ENCODE results near the gene PPIB.
"Not testable (repeated sequence)": the region's sequence is repeated elsewhere in the genome, so short reads cannot be mapped to it uniquely, and the experiment has no call there.

PPIB gene

DNA sequence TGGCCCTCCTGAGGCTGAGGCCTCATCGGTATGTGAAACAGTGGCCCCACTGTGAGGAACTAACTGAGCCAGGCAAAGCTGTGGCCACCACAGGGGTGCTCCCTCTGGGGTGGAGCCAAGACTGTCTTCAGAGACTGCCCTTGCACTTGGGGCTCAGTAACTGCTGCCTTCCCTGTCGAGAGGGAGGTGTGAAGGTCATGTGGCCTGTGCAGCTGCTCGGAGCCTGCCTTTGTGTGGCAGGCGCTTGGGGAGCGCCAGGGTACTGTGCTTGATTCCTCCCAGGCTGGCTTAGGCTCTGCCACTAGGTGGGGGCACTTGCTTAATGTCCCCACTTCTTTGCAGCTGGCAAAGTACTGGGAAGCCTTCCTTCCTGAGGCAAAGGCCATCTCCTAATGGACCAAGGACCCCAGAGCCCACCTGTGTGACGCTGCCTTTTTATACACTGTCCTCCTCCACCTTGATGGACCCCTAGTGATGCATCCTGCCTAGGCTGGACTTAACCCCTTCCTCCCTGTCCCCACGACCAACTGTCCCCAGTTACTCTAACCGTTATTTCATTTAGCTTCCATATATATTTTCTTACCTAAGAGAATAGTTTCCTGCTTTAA lies 25.5 kb downstream of the PPIB start:
- no peak for DNase-seq

DNA sequence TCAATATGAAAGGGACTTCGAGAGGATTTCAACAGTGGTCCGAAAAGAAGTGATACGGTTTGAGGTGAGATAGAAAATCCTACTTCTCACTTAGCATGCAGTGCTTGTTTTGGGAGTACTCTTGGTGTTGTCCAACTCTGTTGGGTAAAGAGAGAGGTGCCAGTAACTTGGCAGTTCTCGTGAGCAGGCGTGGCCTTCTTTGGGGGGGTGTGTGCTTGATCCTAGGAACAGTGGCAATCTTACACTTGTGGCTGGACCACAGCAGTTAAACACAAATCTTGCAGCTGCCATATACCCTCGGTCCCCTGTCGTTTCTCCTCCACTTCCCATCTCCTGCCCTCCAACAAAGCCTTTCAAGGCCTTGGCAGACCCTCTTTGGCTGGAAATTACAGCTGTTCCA lies 26.5 kb downstream of the PPIB start:
- DNase-seq: no peak

DNA sequence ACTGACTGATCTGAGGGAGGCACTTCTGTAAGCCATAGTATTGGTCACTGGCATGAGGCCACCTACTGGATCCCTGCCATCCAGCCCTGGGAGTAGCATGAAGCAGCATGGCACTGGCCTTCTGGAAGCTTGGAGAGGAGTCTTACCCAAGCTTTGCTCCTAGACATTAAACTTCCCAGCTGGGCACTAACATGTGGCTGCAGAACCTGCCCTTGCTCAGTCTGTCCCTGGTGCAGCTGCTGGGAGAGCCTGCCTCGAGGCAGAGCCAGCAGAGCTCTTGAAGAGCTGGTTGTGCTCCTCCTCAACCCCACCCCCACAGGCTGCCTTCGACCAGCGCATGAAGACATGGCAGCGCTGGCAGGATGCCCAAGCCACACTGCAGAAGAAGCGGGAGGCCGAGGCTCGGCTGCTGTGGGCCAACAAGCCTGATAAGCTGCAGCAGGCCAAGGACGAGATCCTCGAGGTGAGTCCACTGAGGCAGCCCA lies 28.4 kb downstream of the PPIB start:
- DNase-seq: no peak

DNA sequence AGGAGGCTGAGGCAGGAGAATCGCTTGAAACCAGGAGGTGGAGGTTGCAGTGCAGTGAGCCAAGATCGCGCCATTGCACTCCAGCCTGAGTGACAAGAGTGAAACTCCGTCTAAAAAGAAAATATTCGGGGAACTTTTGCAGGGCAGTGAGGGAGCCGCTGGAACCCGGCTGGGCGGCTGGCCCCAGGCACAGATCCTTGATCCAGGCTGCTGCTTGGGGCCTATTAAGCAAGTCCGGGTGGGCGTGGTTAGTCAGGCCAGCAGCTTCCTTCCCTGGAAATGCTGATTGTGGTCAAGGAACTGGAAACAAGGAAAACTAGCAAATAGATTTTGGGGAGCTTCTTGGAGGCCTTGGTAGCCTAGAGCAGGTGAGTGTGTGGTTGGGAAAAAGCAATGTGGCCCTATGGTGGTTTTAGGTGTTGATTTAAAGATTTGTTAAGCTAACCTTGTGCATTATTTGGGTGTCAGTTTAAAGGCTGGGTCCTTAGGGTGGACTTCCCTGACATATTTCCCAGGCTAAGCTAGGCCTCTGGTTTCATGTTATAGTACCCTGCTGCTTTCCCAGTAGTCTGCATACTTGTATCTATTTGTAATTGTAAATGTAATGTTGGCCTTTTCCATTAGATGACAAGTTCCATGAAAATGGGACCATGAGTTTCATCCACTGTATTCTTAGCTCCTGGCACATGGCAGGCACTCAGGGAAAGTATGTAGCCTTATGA lies 29.0 kb downstream of the PPIB start:
- DNase-seq: no peak

DNA sequence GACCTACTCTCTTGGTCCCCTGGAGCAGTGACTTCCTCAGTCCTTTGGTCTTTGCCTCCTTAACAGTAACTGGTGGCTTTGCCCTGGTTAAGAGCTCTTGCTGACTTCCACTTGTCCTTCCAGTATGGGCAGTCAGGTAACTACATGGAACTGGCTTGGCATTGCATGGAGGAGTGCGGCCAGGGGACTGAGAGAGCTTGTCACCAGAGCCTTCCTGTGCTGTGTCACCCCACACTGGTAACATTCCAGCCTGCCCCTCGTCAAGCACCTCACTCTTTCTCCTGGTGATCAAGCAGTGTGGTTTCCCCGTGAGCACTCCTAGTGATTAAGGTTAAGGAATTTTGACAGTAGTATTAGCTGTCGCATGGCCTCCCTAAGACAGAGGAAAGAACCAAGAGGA lies 30.6 kb downstream of the PPIB start:
- DNase-seq: no peak

DNA sequence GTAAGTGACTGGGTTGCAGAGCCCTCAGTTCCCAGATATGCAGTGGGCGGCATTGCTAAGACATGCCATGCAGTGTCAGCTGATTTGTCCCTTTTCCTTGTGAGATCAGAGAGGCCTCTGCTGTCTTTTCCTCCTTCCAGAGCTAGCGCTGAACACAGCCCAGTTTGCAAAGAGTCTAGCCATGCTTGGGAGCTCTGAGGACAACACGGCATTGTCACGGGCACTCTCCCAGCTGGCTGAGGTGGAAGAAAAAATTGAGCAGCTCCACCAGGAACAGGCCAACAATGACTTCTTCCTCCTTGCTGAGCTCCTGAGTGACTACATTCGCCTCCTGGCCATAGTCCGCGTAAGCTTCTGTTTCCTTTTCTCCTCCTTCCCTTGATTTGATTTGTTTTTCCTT lies 31.3 kb downstream of the PPIB start:
- DNase-seq: no peak

DNA sequence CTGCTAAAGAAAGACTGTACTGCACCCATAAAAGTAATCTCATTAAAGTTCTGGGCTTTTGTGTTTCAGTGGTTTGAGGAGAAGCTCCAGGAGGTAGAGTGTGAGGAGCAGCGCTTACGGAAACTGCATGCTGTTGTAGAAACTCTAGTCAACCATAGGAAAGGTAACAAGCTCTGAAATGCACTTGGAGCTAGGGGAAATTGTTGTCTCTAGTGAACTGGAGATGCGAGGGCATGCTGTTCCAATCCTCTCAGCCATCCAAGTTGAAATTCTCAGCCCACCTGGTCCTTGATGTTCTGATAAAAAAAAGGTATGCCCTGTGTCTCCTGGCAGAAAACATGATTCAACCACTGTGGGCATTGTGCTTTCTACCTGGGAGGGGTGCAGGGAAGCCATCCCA lies 32.7 kb downstream of the PPIB start:
- DNase-seq: no peak

DNA sequence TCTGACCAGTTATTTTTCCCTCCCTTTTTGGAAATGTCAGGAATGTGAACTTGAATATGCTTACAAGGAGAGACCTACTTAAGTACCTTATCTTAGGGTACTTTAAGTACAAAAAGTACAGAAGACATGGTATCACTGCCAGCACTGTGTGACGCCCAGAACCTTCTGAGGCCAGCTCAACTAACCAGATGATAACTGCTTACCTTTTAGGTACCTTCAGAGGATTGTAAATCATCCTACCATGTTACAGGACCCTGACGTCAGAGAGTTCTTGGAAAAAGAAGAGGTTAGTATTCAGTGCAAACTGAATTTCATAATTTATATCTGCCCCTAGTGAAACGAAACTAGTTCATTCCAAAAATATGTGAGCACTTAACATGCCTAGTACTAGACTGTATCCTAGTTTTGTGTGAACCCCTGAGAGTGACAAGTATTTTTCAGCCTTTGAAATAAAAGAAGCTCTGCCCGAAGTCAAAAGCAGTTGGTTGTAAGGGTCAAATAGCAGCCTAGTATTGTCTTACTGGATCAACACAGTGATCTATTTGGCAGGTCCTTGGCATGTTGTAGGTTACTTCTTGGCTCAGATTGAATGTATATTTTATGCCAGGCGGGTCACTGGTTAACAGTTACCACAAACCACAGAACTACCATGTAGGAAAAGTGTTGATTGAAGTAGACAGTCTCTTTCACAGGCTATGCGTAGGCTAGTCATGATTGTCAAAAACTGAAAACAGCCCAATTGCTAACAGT lies 35.1 kb downstream of the PPIB start:
- no peak for DNase-seq

DNA sequence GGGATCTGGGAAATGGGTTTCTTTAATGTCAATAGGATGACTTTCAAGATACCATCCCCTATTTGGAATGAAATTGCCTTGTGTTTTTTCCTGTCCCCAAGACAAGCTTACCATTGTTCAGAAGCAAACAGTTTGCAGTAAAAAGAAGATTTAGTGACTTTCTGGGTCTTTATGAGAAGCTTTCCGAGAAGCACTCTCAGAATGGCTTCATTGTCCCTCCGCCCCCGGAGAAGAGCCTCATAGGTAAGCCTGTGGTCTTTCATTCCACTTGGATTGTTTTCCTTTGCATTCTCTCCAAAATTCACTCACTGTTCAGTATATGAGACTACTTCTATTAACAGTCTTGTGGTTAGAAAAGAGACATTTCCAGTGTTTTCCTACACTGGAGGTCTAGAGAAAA lies 36.8 kb downstream of the PPIB start:
- no peak for DNase-seq

DNA sequence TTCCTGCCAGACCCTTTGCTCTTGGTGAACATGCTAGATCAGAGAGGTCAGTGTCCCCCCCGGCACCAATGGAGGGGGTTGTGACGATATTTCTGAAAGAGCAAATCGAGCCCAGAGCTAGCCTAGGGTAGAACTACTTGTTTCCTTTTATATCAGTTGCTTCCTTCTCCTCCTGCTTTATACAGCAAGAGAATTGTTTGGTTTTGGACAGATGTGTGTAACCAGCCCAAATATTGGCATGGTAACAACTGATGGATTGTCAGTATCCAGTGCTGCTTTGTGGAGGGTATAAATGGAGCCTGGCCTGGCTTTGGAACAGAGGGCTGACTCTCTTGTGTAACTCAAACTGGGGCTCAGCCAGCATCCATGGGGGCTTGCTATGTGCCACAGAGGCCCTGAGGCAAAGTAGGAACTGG lies 39.9 kb downstream of the PPIB start:
- no peak for DNase-seq

DNA sequence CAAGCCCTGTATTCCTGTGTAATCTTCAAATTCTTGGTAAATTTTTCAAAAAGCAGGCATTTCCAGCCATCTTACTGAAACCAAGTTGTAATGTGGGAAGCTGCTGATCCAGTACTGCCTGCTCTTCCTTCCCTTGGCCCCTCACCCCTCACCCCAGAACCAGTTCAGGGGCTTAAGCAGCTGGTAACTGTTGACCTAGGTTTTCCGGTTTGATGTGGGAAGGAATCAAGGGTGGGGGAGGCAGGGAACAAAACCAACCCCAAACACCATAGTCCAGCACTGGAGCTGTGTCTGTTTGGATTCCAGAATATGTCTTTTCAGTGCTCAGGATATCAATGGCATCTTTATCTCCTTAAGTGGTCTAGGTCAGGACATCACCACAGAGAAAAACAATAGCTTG lies 40.4 kb downstream of the PPIB start:
- no peak for DNase-seq

DNA sequence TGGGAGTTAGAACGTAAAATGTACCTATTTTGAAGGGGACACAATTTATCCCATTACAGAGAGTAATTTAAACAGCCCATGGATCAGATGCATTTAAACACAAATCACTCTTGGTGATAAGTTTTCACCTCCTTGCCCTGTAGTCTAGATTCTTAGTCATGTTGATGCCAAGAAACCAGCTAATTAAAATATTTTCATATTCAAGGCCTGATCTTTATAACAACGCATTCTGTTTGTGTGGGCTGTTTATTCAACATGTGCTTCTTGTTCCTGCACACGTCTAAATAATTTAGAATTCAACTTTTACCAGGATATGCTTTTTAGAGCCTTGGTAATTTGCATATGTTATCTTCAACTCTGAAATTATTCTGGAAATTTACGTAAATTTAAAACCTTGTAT lies 41.2 kb downstream of the PPIB start:
- no peak for DNase-seq

DNA sequence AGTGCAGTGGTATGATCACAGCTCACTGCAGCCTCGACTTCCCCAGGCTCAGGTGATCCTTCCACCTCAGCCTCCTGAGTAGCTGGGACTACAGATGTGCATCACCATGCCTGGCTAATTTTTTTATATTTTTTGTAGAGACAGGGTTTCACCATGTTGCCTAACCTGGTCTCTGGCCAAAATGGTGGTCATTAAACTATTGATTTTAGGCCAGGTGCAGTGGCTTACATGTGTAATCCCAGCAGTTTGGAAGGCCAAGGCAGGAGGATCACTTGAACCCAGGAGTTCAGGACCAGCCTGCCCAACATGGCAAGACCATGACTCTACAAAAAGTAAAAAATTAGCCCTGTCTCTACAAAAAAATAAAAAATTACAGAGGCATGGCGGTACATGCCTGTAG lies 42.5 kb downstream of the PPIB start:
- not testable (repeated sequence) for DNase-seq

DNA sequence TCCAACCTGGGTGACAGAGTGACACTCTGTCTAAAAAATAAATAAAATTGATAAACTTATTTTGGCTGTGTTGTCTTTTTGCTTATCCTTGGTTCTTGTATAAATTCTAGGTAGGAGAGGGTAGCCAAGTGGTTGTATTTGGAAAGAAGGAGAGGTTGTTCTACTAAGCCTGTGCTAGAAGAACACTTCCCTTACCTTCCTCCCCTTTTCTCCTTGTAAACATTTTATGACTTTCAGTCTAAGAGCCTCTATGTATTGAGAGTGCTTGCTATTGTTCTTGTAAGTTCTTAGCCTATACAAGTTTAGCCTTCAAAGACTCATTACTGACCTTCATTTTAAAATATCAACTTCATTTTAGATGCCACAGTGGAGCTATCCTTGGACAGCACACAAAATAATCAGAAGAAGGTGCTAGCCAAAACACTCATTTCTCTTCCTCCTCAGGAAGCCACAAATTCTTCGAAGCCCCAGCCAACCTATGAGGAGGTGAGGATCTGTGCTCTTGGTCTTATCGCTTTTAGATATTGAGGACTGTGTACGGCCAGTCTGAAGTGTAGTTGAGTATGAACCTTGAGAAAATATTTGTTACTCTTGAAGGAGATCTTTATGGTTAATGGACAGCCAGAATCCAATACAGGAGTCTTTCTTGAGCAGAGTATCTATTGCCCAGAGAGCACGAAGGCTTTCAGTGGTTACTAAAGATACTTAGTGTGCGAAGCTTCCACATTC lies 44.9 kb downstream of the PPIB start:
- DNase-seq: no peak

DNA sequence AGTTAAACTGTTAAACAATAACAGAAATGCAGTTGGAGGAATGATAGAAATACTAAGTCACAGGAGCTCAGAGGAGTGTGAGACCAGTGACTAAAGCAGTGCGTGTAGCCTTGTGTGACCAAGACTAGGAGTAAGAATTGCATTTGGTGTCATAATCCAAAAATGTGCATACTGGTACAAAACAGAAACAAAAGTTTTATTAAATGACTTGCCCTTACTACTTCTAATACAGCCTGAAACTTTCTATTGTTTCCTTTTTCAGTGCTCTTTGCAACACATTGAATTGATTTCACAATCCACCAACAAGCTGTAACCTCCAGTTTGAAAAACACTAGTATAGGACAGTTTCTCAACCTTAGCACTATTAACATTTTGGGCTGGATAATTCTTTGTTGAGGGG lies 49.9 kb downstream of the PPIB start:
- DNase-seq: no peak

DNA sequence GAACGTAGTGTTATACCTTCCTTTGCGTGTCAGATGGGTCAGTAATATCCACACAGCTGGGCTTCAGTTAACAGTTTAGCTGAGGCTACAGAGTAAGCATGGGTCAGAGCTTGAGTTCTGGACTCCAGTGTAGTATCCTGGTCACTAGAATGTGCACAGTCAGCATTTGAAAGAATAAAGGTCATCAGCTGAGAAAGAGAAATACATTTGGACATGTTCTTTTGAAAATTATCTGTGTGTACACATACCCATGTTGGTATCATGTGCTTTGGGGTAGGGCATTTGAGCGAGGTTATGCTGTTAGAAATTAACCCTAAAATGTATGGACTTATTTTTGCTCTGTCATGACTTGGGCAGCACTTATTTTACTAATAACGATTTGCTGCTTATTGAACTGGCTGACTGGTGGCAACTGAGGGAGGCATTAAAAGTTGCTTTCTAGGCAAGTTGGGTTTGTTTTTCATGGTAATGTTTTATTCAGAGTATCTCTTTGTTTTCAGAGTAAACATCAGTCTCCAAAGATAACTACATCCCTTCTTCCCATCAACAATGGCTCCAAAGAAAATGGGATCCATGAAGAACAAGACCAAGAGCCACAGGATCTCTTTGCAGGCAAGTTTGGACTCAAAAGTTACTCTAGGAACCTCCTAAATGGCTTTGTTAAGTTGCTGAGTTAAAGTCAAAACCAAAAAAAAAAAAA lies 50.6 kb downstream of the PPIB start:
- DNase-seq: no peak

DNA sequence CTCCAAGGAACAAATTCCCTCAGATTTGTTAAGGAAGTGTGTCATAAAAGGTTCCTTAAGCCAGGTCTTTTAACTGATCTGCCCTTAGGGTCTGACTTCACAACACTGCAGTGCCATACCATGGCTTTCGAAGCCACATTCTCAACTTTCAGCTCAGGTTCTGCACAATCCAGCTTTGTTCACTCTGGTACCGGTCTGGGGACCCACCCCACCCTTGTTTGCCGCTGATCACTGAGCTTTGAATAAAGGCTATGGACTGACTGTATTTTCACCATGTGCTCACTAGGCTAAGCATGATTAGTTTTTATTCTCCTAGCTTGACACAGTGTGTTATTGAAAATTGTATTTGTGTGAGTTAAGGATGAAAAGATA lies 51.2 kb downstream of the PPIB start:
- DNase-seq: no peak

DNA sequence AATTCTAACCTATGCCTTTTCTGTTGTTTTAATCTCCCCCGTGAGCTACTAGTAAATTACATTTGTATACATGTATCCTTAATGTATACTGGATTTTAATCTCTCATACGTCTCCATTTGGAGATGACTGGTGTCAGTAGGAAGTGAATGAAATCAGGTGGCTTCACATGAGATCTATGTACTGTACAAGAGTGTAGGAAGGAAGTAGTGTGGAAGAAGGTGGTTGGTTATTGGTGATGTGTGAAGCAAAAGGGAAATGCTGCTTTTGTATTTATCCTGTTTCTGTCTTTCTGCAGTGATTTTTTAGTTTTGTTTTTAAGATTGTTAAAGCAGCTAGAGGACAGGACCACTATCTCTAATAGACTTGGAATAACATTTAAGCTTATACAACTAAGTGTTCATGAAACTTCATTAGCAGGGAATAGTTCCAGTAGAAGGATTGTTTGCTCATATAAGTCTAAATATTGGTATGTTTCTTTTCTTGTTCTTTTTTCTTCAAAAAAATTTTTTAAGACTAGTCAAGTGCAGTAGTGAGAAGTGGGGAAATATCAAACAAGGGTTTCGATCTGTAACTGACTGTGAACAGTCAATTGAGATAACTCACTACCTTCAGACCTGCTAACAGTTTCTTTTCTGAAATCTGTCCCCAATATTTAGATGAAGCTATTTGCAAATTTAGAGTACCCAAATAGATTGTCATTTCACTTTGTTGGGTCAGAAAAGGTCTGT lies 51.7 kb downstream of the PPIB start:
- DNase-seq: no peak

DNA sequence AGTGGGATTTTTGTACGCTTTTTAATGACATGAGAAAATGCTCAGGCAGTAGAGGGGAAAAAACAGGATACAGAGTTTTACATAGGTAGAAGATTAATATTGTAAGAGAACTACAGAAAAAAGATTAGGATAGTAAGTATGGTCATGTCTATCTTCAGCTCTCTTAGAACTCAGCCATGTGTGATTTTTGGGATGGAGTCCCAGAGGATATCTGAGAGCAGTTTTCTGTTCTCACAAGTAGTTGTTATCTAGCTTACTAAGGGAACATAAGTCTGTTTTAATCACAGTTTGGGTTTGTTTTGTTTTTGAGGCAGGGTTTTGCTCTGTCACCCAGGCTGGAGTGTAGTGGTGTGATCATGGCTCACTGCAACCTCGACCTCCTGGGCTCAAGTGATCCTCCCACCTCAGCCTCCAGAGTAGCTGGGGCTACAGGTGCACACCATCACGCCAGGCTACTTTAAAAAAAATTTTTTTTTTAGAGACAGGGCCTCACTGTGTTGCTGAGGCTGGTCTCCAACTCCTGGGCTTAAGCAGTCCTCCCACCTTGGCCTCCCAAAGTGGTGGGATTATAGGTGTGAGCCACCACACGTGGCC lies 52.6 kb downstream of the PPIB start:
- DNase-seq: not testable (repeated sequence)

DNA sequence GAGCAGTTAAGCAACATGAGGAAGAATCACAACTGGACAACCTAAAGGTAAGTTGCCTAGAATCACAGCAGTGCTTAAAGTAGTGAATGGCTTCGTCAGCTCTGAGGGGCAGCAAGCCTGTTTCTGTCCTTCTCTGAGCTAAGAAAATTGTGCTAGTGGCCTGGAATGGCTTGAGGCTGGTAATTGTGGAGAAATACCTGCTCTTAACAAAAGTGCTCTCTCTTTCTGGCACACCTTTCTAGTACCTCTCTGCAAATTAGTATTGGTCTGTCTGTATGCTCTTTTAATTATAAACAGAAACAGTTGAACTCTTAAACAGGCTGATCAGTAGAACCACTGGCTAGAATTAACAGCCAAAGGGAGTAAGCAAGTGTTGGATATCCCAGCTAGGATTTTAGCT lies 55.5 kb downstream of the PPIB start:
- DNase-seq: no peak

All from activated CD4-positive, alpha-beta T cell treated with anti-CD3 and anti-CD28 coated beads for 4 hours (primary cell).